HG02938 (cell line): Measurements from ENCODE around the gene UNC93B1.
"Not testable (repeated sequence)": the region's sequence is repeated elsewhere in the genome, so short reads cannot be mapped to it uniquely, and the experiment has no call there.

Experiments
- ATAC-seq: cut with Tn5 transposase; IDR thresholded peaks from one replicate; pipeline ENCODE4 v1.9.1; 2021; ENCODE audit warnings: mild to moderate bottlenecking, moderate library complexity; ENCODE audit not compliant: unreplicated experiment

UNC93B1 gene

GRCh38 chr11:68010090-68011041 lies 6.5 kb upstream of the UNC93B1 start, which contains the start of gene ALDH3B1:
Gene ALDH3B1, plus strand, starts transcription at chr11:68010327. Its CDS starts 4,971 bp downstream, at chr11:68015298.
- ATAC-seq: no peak

GRCh38 chr11:68009391-68010089 lies 5.6 kb upstream of the UNC93B1 start:
- no peak for ATAC-seq

GRCh38 chr11:68008381-68009337 lies 4.8 kb upstream of the UNC93B1 start:
- no peak for ATAC-seq

DNA sequence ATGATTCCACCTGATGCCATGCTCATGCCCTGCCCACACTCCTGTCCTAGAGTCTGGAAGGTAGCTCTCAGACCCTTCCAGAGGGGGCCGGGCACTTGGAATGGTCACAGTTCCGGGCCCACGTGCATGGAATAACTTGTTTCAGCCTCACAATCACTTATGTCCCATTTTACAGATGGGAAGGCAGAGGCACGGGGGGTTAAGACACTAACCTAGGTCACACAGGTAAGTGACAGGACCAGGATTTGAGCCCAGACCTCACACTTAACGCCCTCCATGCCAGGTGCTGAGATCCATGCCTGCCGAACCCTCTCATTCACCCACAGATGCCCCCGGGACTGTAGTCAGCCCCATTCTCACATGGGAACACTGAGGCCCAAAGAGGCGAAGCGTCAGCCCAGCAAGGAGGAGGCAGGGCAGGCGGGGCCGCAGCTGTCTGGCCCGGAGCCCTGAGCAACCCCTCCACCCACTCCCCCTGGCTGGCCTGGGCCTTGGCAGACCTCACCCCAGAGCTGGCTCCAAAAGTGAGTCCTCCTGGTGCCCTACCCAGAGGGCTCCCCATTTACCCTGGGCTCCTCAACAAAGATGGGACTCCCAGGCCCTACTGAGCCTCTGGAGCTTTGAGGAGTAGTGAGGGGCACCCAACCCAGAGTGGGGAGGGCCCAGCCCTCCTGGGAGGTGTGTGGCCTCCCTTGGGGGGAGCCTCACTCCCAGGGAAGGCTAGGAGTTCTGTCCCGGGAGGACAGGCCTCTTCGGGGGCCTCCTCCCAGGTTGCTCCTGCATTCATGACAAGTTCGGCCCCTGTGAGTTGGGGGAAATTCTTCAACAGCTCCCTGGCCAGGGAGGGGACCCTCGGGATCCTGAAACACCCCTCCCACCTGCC lies 3.8 kb upstream of the UNC93B1 start:
- ATAC-seq: no peak

GRCh38 chr11:68006606-68007166 lies 2.8 kb upstream of the UNC93B1 start:
- no peak for ATAC-seq

GRCh38 chr11:68004551-68005335 lies 846 bp upstream of the UNC93B1 start:
- ATAC-seq: no peak

GRCh38 chr11:68002938-68003845 lies 705 bp downstream of the UNC93B1 start:
- ATAC-seq: peak; percentile 24

GRCh38 chr11:68002575-68002937 lies 1.3 kb downstream of the UNC93B1 start:
- peak; percentile 11 for ATAC-seq

GRCh38 chr11:67999704-68000103 lies 4.2 kb downstream of the UNC93B1 start:
- ATAC-seq: no peak

- ATAC-seq: no peak
Measured at GRCh38 chr11:67999201-67999629, 4.7 kb downstream of the UNC93B1 start.

GRCh38 chr11:67998150-67999045 lies 5.5 kb downstream of the UNC93B1 start:
- no peak for ATAC-seq

- no peak for ATAC-seq
Measured at GRCh38 chr11:67997475-67997921, 6.4 kb downstream of the UNC93B1 start.

DNA sequence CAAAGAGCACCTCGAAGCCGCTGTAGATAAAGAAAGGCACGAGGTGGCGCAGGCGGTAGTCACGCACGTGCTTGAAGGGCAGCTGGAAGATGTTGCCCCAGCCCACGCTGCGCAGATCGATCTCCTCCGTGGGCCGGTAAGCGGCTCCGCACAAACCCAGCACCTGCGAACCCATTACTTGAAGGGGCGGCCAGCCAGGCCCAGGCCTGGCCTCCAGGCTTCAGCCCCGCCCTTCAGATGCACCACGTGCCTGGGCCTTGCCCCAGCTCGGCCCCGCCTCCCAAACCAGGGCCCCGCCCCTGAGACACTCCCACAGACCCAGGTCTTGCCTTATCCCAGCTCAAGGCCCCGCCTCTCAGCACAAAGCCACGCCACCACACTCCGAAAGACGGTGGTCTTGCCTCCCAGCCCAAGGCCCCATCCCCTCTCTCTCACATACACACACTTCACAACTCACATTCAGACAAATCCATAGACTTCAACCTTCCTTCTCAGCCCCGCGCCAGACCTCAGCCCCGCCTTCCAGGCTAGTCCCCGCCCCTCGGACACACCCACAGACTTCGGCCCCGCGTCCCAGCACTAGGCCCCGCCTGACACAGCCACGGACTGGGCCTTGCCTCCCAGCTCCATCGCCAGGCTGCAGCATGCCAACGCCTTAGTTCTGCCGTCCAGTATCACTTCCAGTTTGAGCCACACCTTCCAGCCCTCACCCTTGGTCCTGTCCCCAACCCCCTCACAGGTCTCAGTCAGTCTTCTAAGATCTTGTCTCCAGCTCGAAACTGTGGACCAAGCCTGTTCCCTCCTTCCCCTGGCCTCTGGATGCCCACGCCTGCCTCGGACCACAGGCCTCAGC lies 7.0 kb downstream of the UNC93B1 start:
- no peak for ATAC-seq

DNA sequence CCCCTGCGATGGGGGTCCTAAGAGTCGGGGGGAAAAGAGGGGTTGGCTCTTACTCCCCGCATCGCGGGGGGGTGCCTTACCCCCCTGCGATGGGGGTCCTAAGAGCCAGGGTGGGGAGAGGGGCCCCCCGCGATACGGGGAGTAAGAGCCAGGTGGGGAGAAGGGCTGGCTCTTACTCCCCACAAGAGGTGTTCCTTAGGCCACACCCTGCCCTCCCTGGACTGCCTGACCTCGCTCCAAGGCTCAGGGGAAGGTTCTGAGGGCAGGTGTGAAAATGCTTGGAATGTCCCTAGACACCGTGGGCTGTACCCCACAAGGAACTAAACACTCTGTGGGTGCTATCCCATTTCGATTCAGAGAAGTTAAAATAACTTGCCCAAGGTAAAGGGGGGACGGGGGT lies 7.8 kb downstream of the UNC93B1 start:
- ATAC-seq: no peak

- not testable (repeated sequence) for ATAC-seq
Measured at GRCh38 chr11:67995579-67995978, 8.3 kb downstream of the UNC93B1 start.

DNA sequence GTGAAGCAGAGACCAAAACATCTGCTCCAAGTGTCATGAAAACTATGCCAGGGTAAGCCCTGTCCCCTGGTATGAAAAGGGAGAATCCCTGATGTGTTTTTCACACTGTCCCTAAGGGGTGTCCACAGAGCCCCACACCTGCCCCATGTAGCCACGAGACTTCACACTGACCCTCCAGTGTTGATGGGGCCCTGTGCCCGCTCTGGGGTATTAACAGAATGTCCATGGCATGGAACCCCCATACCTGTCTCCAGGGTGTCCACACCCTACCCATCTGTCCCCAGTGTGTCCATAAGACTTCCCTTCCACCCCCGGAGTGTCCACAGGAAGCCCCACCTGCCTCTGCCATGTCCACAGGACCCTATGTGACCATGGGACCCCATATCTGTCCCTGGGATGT lies 8.8 kb downstream of the UNC93B1 start:
- ATAC-seq: not testable (repeated sequence)
